Keratinocyte (primary cell): ENCODE measurements around the gene TMC1. TPM values are rescaled to one million over a fixed set of nuclear protein-coding genes. Genes with fewer than 3 reads are reported as not detected.

ENCODE experiments used
- DNase-seq: peaks from one replicate; pipeline ENCODE4 v3.0.0-alpha.2; 2011; ENCODE audit warnings: low read depth, missing footprints, low spot score
- FAIRE-seq: peaks from 2 replicates; lab custom pipeline; 2011; peaks lifted over from hg19 to GRCh38; lab: Jason Lieb, UNC
- H2AFZ ChIP-seq: 2 replicates; pipeline ENCODE4 v1.6.0; 2012; ENCODE audit warnings: low read length, control low read depth, inconsistent platforms; ENCODE audit not compliant: control insufficient read depth
- H3K27ac ChIP-seq: 2 replicates; pipeline ENCODE4 v1.5.1; 2011; ENCODE audit warnings: low read length; ENCODE audit not compliant: control insufficient read depth, insufficient read depth
- H3K27me3 ChIP-seq: 3 replicates; pipeline ENCODE4 v1.6.0; 2011; ENCODE audit warnings: low read length; ENCODE audit not compliant: control insufficient read depth, insufficient read depth; ENCODE audit errors: extremely low read depth
- H3K36me3 ChIP-seq, 2 experiments: 2 replicates in 1 of 2; 3 replicates in 1 of 2; pipeline ENCODE4 v1.5.1; 2011; ENCODE audit warnings: low read length in 2 of 2, mild to moderate bottlenecking in 1 of 2; ENCODE audit not compliant: control insufficient read depth in 2 of 2, insufficient read depth in 2 of 2; ENCODE audit errors: extremely low read depth in 1 of 2
- H3K4me1 ChIP-seq: 3 replicates; pipeline ENCODE4 v1.5.1; 2011; ENCODE audit warnings: low read length; ENCODE audit not compliant: control insufficient read depth, insufficient read depth; ENCODE audit errors: extremely low read depth
- H3K4me2 ChIP-seq: 3 replicates; pipeline ENCODE4 v1.6.0; 2011; ENCODE audit warnings: low read depth, low read length; ENCODE audit not compliant: control insufficient read depth, insufficient read depth; ENCODE audit errors: extremely low read depth
- H3K4me3 ChIP-seq, 3 experiments: fragments of 200-600 bp in 1 of 3; sonication (generic) in 1 of 3; 2 replicates in 2 of 3; 3 replicates in 1 of 3; pipeline ENCODE4 v1.5.1; 2011 to 2016; ENCODE audit warnings: low read length in 3 of 3, mild to moderate bottlenecking in 3 of 3, control low read depth in 2 of 3, inconsistent platforms in 1 of 3, low read depth in 1 of 3, mixed read lengths in 1 of 3, mixed run types in 1 of 3, moderate library complexity in 1 of 3; ENCODE audit not compliant: control insufficient read depth in 2 of 3, insufficient read depth in 2 of 3; ENCODE audit errors: extremely low read depth in 1 of 3
- H3K79me2 ChIP-seq: 2 replicates; pipeline ENCODE4 v1.6.0; 2012; ENCODE audit warnings: low read length; ENCODE audit not compliant: control insufficient read depth, insufficient read depth
- H3K9ac ChIP-seq: 3 replicates; pipeline ENCODE4 v1.6.0; 2011; ENCODE audit warnings: low read length; ENCODE audit not compliant: control insufficient read depth, insufficient read depth; ENCODE audit errors: extremely low read depth
- H3K9me1 ChIP-seq: 3 replicates; pipeline ENCODE4 v1.6.0; 2011; ENCODE audit warnings: low read length; ENCODE audit not compliant: control insufficient read depth, insufficient read depth; ENCODE audit errors: extremely low read depth
- H3K9me3 ChIP-seq: 2 replicates; pipeline ENCODE4 v1.5.1; 2012; ENCODE audit warnings: low read depth, low read length; ENCODE audit not compliant: control insufficient read depth
- H4K20me1 ChIP-seq: 3 replicates; pipeline ENCODE4 v1.6.0; 2011; ENCODE audit warnings: low read length; ENCODE audit not compliant: control insufficient read depth, insufficient read depth; ENCODE audit errors: extremely low read depth
- CTCF ChIP-seq, 3 experiments: IDR thresholded peaks in 1 of 3; conservative IDR thresholded peaks in 1 of 3; optimal IDR thresholded peaks in 1 of 3; 2 replicates in 2 of 3; 3 replicates in 1 of 3; pipeline versions ENCODE3 to v1.5.1; 2011; ENCODE audit warnings: low read length in 3 of 3, mild to moderate bottlenecking in 3 of 3, moderate library complexity in 2 of 3, control low read depth in 1 of 3, inconsistent platforms in 1 of 3; ENCODE audit not compliant: insufficient read depth in 2 of 3; ENCODE audit errors: extremely low read depth in 1 of 3
- EZH2 ChIP-seq: IDR thresholded peaks from one replicate; pipeline ENCODE4 v1.6.1; 2012; ENCODE audit warnings: inconsistent platforms, mild to moderate bottlenecking, low read length, moderate library complexity
- dilution Hi-C: fragments of 300-500 bp; cut with MboI; formaldehyde crosslinking; loops from one replicate; pipeline ENCODE4 v1.7.0; 2020; ENCODE audit warnings: low sequenced_read_pairs; ENCODE audit not compliant: extremely low pct_ligation_motif_present
- polyA plus RNA-seq, 5 experiments: library from polyadenylated mRNA; depleted of rRNA in 3 of 5; stranded (reverse) in 3 of 5; stranded (forward) in 1 of 5; unstranded in 1 of 5; fragments of >200 nt; gene quantifications; 1 replicate in 1 of 5; 2 replicates in 3 of 5; 3 replicates in 1 of 5; pipeline versions ENCODE4 v1.2.1 to v1.2.3, GENCODE V29; 2011 to 2012; ENCODE audit warnings: missing spikeins in 2 of 5, low read depth in 1 of 5, low replicate concordance in 1 of 5

TMC1 gene
- polyA plus RNA-seq, 1 donor (not counting 4 experiments of a cell fraction or from before 2014, with no cell fraction given) = 0.05 TPM

DNA sequence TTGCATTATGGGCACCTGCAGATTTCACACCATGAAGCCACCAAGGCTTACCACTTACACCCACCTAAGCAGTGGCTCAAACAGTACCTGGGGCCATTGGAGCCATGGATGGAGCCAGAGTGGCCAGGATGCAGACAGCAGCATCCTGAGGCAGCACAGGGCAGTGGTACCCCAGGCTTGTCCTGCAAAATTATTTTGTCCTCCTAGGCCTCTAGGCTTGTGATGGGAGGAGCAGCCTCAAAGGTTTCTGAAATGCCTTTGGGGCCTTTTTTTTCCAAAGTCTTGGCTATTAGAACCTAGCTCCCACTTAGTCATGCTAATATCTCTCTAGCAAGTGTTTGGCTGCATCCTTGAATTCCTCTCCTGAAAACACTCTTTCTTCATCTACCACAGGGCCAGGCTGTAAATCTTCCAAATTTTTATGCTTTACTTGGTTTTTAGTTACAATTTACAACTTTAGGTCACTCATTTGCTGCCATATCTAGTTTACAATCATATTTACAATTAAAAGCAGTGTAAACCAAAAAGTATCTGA lies 15.7 kb downstream of the TMC1 start:
- Histone ChIP-seq H3K9me1 (no peaks in the 10 kb centered on the region), H3K27ac (no peak overlapping the region), H3K27me3 (no peaks in the 10 kb centered on the region), H3K36me3 (no peaks in the 10 kb centered on the region), H3K4me1 (peaks cover 24% of the 10 kb centered on the region), H3K4me3 (no peak overlapping the region), H3K9ac (no peak overlapping the region), H3K4me2 (no peak overlapping the region), H2AFZ (no peak overlapping the region), H3K9me3 (no peaks in the 10 kb centered on the region), H3K79me2 (no peaks in the 10 kb centered on the region), H4K20me1 (no peaks in the 10 kb centered on the region)
- no peak for FAIRE-seq
- DNase-seq = no peak
- dilution Hi-C loops = no loop called here
- TF ChIP-seq CTCF (optimal IDR thresholded peaks at IDR 0.05 in 1 of 3, IDR thresholded peaks at IDR 0.05 in 1 of 3, conservative IDR thresholded peaks at IDR 0.05 in 1 of 3; ENCODE audit: extremely low read depth in 1 of 3, insufficient read depth in 2 of 3, low read length in 3 of 3) (no peak), EZH2 (no peak)

- Histone ChIP-seq H3K4me2 (no peak overlapping the region), H3K9me1 (no peaks in the 10 kb centered on the region), H3K4me1 (peaks cover 28% of the 10 kb centered on the region), H2AFZ (no peak overlapping the region), H3K27ac (no peak overlapping the region), H3K4me3 (no peak overlapping the region), H4K20me1 (no peaks in the 10 kb centered on the region), H3K9ac (no peak overlapping the region), H3K36me3 (no peaks in the 10 kb centered on the region), H3K9me3 (no peaks in the 10 kb centered on the region), H3K79me2 (no peaks in the 10 kb centered on the region), H3K27me3 (no peaks in the 10 kb centered on the region)
- FAIRE-seq = no peak
- dilution Hi-C loops = no loop called here
- DNase-seq = no peak
- TF ChIP-seq EZH2 (no peak), CTCF (optimal IDR thresholded peaks at IDR 0.05 in 1 of 3, IDR thresholded peaks at IDR 0.05 in 1 of 3, conservative IDR thresholded peaks at IDR 0.05 in 1 of 3; ENCODE audit: extremely low read depth in 1 of 3, insufficient read depth in 2 of 3, low read length in 3 of 3) (no peak)
These were observed 16.3 kb downstream of the TMC1 start for GRCh38 chr9:72537671-72538070.
